ENCODE data around the gene DENND1A. TPM values are rescaled to one million over a fixed set of nuclear protein-coding genes. Genes with fewer than 3 reads are reported as not detected.
"Not testable (repeated sequence)": the region's sequence is repeated elsewhere in the genome, so short reads cannot be mapped to it uniquely, and the experiment has no call there.

DENND1A gene
- polyA plus RNA-seq, 1 donor = 16.7 TPM

DNA sequence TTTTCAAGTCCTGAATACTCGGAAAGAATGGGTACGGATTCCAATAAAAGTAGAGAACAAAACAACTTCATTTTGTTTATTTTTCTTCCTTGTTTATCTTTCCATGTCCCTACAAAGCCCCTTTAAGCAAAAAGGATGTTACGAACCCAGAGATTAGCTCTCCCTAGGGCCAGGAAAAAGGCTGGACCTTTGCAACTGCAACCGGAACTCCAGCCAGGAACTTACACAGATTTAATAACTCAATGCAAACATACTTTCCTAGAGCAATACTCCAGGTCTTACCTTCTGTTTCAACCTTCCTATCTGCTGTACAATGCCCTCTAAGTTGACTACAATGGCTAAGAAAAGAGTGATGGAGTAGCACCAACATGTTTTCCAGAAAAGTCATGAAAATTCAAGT lies 7.0 kb downstream of the DENND1A start:
- DNase-seq = no peak

DNA sequence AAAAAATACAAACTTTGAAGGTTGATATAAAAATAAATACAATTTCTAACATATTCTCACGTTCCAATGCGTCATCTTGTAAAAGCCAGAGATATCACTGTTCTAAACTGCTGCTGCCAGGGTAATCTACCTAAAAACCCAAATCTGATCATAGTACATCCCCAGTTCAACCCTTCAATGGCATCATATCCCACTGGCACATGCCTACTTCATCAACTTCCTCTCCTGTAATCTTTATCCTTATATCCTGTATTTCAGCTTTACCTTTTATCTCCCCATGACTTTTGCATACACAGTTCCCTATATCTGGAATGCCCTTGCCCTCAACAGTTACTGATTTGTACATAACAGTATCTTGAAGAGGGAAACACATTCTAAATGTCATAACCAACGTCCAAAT lies 7.5 kb downstream of the DENND1A start:
- no peak for DNase-seq

- no peak for DNase-seq
Observed at GRCh38 chr9:123914517-123915196, 15.3 kb downstream of the DENND1A start.

DNA sequence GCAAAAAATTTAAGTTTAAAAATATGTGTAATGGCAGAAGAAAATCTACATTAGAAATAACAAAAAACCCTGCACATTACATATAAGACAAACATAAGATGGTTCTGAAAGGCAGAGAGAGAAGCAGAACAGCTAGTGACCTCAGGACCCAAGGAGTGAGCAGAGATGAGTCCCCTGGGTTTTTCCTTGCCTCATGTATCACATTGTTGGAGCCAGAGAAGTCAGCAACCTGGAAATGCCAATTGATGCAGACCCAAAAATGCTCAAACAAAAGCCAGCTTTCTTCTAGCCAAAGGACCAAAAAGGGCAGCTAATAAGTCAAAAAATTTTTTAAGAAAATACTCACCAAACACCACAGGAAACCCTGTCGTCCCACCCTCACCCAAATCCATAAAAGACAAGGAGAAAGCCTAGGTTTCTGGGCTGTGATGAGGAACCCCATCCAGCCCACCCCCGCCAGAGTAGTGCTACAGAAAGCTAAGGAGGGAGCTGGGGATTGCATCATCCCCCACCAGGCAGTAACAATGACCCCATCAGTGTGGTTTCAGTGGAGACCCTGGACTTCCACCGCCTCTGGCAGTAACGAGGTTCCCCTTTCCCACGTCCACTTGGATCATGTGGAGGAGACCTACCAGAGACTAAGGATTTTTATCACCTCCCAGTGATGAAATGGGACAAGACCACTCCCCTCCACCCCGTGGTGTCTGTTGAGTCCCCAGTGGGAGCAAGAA lies 17.6 kb downstream of the DENND1A start:
- no peak for DNase-seq

DNA sequence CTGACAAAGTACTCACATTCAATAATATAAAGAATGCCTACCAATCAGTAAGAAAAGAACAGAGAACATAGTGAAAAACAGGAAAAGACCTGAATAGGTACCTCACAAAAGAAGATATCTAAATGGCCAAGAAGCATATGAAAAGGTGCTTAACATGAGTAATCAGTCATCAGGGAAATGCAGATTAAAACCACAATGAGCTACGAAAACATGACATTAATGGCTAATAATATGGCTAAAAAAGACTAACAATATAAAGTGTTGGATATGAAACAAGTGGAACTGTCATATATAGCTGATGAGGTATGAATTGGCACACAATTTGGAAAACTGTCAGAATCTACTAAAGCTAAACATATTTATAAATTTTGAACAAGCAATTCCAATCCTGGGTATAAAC lies 18.9 kb downstream of the DENND1A start:
- DNase-seq = no peak

DNA sequence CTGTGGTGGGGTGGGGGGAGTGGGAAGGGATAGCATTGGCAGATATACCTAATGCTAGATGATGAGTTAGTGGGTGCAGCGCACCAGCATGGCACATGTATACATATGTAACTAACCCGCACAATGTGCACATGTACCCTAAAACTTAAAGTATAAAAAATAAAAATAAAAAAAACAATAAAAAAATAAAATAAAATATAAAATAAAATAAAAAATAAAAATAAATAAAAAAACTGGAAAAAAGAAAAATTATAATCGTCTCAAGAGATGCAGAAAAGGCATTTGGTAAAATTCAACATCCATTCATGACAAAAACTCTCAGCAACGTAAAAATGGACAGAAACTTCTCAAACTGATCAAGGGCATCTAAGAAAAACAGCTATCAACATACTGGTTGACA lies 20.7 kb downstream of the DENND1A start:
- not testable (repeated sequence) for DNase-seq

DNA sequence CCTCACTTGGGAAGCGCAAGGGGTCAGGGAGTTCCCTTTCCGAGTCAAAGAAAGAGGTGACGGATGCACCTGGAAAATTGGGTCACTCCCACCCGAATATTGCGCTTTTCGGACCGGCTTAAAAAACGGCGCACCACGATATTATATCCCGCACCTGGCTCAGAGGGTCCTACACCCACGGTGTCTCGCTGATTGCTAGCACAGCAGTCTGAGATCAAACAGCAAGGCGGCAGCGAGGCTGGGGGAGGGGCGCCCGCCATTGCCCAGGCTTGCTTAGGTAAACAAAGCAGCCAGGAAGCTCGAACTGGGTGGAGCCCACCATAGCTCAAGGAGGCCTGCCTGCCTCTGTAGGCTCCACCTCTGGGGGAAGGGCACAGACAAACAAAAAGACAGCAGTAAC lies 26.4 kb downstream of the DENND1A start:
- DNase-seq = not testable (repeated sequence)

DNA sequence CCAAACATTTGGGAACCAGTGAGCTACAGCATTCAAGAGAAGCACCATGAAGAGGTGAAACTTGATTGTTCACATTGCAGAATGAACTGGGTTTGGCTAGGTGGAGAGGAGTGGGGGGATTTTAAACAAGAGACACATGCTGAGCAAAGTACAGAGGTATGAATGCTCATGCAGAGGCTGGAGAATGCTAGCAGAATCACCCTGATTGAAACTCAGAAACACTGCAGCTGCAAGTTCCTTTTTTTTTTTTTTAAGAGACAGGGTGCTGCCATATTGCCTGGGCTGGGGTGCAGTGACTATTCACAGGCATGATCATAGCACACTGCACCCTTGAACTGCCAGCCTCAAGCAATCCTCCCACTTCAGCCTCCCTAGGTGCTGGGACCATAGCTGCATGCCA lies 35.1 kb downstream of the DENND1A start:
- no peak for DNase-seq

DNA sequence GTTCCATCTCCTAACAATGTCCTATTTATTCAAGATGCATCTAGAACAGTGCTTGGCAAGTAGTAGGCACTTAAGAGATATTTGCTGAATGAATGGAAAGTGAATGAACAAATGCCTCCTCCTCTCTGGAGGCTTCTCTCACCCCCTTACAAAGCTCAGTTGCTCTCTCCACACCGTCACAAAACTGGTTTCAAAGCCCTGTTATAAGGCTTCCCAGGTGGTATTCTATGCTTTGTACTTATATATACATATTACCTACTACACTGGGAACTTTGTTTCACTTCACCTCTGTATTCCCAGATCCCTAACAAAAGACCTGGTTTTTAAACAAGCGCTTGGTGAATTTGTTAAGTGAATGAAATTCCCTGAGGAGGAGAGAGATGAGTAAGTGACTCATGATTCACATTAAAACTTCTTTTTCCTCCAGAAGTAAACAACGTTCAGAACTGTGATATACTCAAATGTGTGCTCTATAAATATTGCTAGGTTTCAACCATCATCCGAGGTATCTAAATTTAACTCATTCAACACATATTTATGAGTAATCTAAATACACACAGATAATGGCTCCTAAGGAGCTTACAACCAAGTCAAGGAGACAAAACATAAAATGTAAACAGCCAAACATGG lies 36.0 kb downstream of the DENND1A start:
- no peak for DNase-seq

DNA sequence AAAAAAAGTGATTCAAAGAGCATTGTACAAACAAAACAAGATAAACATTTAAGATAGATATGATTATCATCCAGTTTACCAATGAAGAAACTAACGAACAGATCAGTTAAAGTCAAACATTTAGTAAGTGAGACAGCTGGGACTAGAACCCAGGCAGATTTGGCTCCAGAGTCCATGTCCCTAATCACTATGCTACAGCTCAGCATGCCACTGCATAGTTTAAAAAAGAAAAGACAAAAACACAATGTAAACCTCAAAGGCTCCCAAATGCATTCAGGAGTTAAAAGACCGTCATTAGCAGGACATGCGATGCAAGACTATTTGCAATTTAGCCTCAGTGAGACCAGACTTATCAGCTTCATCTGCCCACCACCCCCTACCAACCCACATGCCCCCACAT lies 36.8 kb downstream of the DENND1A start:
- no peak for DNase-seq

GRCh38 chr9:123887837-123888236 lies 42.1 kb downstream of the DENND1A start:
- DNase-seq = no peak

DNA sequence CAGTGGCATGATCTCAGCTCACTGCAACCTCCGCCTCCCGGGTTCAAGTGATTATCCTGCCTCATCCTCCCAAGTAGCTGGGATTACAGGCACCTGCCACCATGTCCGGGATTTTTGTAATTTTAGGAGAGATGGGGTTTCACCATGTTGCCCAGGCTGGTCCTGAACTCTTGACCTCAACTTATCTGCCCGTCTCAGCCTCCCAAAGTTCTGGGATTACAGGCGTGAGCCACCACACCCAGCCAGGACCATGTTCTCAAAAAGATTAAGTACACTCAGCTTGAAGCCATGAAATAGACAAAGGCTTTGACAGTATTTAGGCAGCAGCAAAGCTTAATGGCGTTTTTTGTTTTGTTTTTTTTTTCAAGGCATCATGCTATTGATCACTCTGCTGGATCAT lies 44.1 kb downstream of the DENND1A start:
- not testable (repeated sequence) for DNase-seq

GRCh38 chr9:123883634-123884033 lies 46.3 kb downstream of the DENND1A start:
- DNase-seq = no peak

DNA sequence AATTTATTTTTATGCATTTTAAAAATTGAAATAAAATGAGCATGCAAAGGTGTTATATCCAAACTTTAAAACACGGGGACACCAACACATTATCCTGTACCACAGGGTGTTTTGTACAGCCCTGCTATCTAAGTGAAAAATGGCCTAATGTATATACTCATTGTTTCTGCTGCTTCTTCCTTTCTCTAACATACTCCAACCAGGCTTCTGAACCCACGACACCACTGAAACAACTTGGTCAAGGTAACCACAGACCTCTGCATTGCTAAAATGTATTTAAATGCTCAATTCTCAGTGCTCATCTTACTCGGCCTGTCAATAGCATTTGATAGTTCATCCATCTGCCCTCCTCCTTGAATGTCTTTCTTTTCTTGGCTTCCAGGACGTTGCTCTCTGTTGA lies 48.3 kb downstream of the DENND1A start:
- DNase-seq = no peak

GRCh38 chr9:123880420-123880819 lies 49.5 kb downstream of the DENND1A start:
- no peak for DNase-seq

GRCh38 chr9:123876750-123877149 lies 53.2 kb downstream of the DENND1A start:
- DNase-seq = no peak

- DNase-seq = no peak
Observed at GRCh38 chr9:123872710-123873109, 57.2 kb downstream of the DENND1A start.

- DNase-seq = peak; percentile 8
Observed at GRCh38 chr9:123871781-123872180, 58.1 kb downstream of the DENND1A start.

DNA sequence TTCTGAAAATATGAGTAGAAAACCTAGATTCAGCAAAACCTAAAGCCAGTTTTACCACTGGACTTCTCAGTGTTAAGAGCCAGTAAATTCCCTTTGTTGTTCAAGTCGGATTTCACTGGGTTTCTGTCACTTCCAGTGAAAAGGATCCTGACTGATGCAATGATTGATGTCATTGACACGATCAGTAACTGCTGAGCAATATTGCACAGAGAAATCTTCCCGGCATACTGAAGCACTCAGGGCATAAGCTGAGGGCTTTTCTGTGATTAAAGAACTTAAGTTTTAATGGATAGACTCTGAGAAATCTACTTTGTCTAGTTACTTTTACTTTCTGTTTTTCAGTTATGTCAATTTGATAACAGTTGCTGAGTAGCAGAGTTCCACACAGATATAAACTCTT lies 61.9 kb downstream of the DENND1A start:
- DNase-seq = no peak

DNA sequence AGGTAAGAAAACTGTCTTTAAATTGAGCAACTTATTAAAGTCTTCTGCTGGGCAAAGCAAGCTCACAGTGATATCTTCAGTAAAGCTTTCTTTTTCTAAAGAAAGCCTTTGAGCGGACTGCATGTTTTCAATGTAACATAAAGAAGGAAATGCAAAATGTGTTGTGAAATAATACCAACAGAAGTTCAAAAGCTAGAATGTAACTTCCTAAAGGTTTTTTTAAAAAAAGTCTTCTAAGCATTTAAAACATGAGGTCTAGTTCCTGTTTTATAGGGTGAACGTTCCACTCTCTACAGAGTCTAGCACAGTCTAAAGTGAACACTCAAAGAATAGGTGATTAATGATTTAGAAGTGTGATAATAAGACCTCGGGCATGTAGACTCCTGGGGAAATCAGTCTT lies 62.9 kb downstream of the DENND1A start:
- no peak for DNase-seq

DNA sequence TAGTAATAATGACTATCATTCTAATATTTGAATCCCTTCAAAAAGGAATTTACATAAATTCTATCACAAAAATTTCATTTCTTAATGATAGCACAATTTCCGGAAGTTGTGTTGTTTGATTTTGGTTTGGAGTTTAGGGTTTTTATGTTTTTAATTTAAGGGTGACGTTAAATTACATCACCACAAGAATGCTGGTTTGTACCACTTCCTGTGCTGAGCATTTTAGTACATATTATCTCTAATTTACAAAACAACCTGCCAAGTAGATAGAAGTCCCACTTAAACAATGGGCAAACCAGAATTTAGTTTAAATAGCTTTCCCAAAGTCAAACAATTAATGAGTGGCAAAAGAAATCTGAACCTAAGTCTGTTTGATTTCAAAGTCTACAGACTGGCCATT lies 63.4 kb downstream of the DENND1A start:
- no peak for DNase-seq

- DNase-seq = no peak
Observed at GRCh38 chr9:123865226-123866000, 64.5 kb downstream of the DENND1A start.

- no peak for DNase-seq
Observed at GRCh38 chr9:123864251-123864650, 65.7 kb downstream of the DENND1A start.

Measured in hindlimb muscle (tissue), 1 donor.